Hepatocyte (in vitro differentiated cells): ENCODE measurements around the gene SLC16A7. TPM values are rescaled to one million over a fixed set of nuclear protein-coding genes. Genes with fewer than 3 reads are reported as not detected.

ENCODE experiments used
- DNase-seq: peaks from one replicate; pipeline ENCODE4 v3.0.0-alpha.2; 2016; ENCODE audit warnings: low spot score
- H2AFZ ChIP-seq: fragments of 200-600 bp; sonication (generic); 2 replicates; pipeline ENCODE4 v1.6.0; 2016; ENCODE audit warnings: antibody characterized with exemption, mild to moderate bottlenecking
- H3K27ac ChIP-seq: fragments of 200-600 bp; sonication (generic); 2 replicates; pipeline ENCODE4 v1.5.1; 2016; ENCODE audit warnings: mild to moderate bottlenecking
- H3K27me3 ChIP-seq: fragments of 200-600 bp; sonication (generic); 2 replicates; pipeline ENCODE4 v1.6.1; 2016
- H3K36me3 ChIP-seq: fragments of 200-600 bp; sonication (generic); replicated peaks from 2 replicates; pipeline ENCODE4 v1.5.1; 2016; ENCODE audit warnings: low read depth; ENCODE audit not compliant: insufficient read depth
- H3K4me1 ChIP-seq: fragments of 200-600 bp; sonication (generic); 2 replicates; pipeline ENCODE4 v1.5.1; 2016; ENCODE audit warnings: mild to moderate bottlenecking, moderate library complexity; ENCODE audit not compliant: insufficient read depth
- H3K4me2 ChIP-seq: fragments of 200-600 bp; sonication (generic); 2 replicates; pipeline ENCODE4 v1.6.0; 2016
- H3K4me3 ChIP-seq: fragments of 200-600 bp; sonication (generic); 2 replicates; pipeline ENCODE4 v1.5.1; 2016; ENCODE audit warnings: mild to moderate bottlenecking
- H3K79me2 ChIP-seq: fragments of 200-600 bp; sonication (generic); 2 replicates; pipeline ENCODE4 v1.6.0; 2017; ENCODE audit warnings: mild to moderate bottlenecking
- H3K9me2 ChIP-seq: fragments of 200-600 bp; sonication (generic); replicated peaks from 2 replicates; pipeline ENCODE4 v1.6.0; 2017; ENCODE audit warnings: mild to moderate bottlenecking; ENCODE audit not compliant: insufficient read depth
- H3K9me3 ChIP-seq: fragments of 200-600 bp; sonication (generic); 2 replicates; pipeline ENCODE4 v1.5.1; 2016; ENCODE audit warnings: low read depth, mild to moderate bottlenecking
- H4K20me1 ChIP-seq: fragments of 200-600 bp; sonication (generic); 2 replicates; pipeline ENCODE4 v1.6.0; 2016; ENCODE audit warnings: mild to moderate bottlenecking; ENCODE audit not compliant: insufficient read depth, poor library complexity, severe bottlenecking
- EZH2 ChIP-seq: fragments of 200-600 bp; sonication (generic); IDR thresholded peaks from 2 replicates; pipeline ENCODE4 v1.6.1; 2016; ENCODE audit warnings: antibody characterized with exemption, mild to moderate bottlenecking, borderline replicate concordance
- EZH2phosphoT487 ChIP-seq: fragments of 200-600 bp; sonication (generic); IDR thresholded peaks from one replicate; pipeline ENCODE4 v1.6.1; 2018; ENCODE audit warnings: antibody characterized with exemption, mild to moderate bottlenecking, low read depth, moderate library complexity; ENCODE audit not compliant: unreplicated experiment, severe bottlenecking
- WGBS: methylation state at CpG from one replicate; pipeline ENCODE4 v1.1.6; 2016; ENCODE audit warnings: low lambda C conversion rate; ENCODE audit errors: missing lambda C conversion rate; 5-methylcytosine and 5-hydroxymethylcytosine counted together
- polyA plus RNA-seq: library from polyadenylated mRNA; unstranded; fragments of >200 nt; fragmentation: Nextera tagmentation; extraction: Ambion mirVana; gene quantifications from 2 replicates; pipeline ENCODE4 v1.2.1, GENCODE V29; 2016
- total RNA-seq: library from RNA; depleted of rRNA; stranded (reverse); fragments of >200 nt; gene quantifications from 2 replicates; pipeline ENCODE4 v1.2.3, GENCODE V29; 2014
- TF ChIP-seq, protein P1 (sequence below): fragments of 200-600 bp; sonication (generic); IDR thresholded peaks from 2 replicates; pipeline ENCODE4 v1.5.1; 2016; ENCODE audit warnings: antibody characterized with exemption, mild to moderate bottlenecking; ENCODE audit not compliant: poor library complexity

Gene SLC16A7
- total and polyA plus RNA-seq, 2 experiments from 2014 or later = 4.7 to 17.9 TPM

DNA sequence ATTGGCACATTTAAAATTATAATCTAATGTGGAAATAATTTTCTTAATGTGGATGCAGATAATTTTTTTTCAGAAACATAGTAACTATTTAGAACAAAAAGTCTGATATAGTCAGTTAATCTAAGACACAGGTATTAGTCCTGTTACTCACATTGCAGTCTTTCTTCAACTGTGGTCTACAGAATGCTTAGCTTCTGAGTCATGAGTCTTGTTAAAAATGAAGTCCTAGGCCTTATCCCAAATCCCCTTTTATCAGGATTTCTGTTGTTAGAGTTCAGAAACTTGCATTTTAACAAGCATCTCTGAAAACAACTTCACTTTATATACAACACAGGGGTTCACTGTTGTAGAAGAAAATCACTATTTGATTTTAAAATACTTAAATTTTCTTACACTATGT is 112.2 kb downstream of the SLC16A7 start:
- Histone ChIP-seq H3K27me3 (no peaks in the 10 kb centered on the region), H3K9me3 (no peaks in the 10 kb centered on the region), H3K9me2 (no peaks in the 10 kb centered on the region), H3K36me3 (no peaks in the 10 kb centered on the region), H3K4me2 (no peak overlapping the region), H4K20me1 (no peaks in the 10 kb centered on the region), H3K27ac (no peak overlapping the region), H3K79me2 (no peaks in the 10 kb centered on the region), H2AFZ (no peak overlapping the region), H3K4me3 (no peak overlapping the region), H3K4me1 (no peaks in the 10 kb centered on the region)
- TF ChIP-seq EZH2phosphoT487 = no peak
- TF ChIP-seq, protein P1, sequence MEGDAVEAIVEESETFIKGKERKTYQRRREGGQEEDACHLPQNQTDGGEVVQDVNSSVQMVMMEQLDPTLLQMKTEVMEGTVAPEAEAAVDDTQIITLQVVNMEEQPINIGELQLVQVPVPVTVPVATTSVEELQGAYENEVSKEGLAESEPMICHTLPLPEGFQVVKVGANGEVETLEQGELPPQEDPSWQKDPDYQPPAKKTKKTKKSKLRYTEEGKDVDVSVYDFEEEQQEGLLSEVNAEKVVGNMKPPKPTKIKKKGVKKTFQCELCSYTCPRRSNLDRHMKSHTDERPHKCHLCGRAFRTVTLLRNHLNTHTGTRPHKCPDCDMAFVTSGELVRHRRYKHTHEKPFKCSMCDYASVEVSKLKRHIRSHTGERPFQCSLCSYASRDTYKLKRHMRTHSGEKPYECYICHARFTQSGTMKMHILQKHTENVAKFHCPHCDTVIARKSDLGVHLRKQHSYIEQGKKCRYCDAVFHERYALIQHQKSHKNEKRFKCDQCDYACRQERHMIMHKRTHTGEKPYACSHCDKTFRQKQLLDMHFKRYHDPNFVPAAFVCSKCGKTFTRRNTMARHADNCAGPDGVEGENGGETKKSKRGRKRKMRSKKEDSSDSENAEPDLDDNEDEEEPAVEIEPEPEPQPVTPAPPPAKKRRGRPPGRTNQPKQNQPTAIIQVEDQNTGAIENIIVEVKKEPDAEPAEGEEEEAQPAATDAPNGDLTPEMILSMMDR = no peak
- TF ChIP-seq EZH2 = no peak
- no peak for DNase-seq

DNA sequence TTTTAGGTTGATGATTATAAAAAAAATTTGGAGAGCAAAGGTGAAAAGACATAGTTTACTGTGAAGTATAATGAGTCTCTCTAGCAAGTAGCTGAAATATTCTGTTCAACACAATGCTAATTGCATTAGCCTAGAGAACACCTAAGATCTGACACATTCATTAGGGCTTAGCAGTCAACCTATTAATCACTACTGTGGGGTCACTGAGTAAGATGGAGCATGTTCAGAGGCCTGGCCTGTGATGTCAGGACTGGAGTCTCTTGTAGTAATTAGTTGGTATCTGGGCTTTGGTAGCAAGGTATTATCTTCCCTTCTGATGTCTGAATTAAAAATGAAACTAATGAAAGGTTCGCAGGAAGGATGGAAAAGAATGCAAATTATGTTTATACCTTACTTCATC is 112.7 kb downstream of the SLC16A7 start:
- no peaks in the 10 kb centered on the region for H3K9me3 ChIP-seq
- no peak for DNase-seq
- H3K36me3 ChIP-seq = no peaks in the 10 kb centered on the region
- no peaks in the 10 kb centered on the region for H3K4me1 ChIP-seq
- H3K4me2 ChIP-seq = no peak overlapping the region
- no peak overlapping the region for H3K4me3 ChIP-seq
- 96% methylated on average over 1 of the region's 1 CpG for WGBS
- no peaks in the 10 kb centered on the region for H3K9me2 ChIP-seq
- no peaks in the 10 kb centered on the region for H3K27me3 ChIP-seq
- H3K79me2 ChIP-seq = no peaks in the 10 kb centered on the region
- no peak overlapping the region for H2AFZ ChIP-seq
- no peaks in the 10 kb centered on the region for H4K20me1 ChIP-seq
- TF ChIP-seq, protein P1 = no peak
- no peak for TF ChIP-seq EZH2
- no peak for TF ChIP-seq EZH2phosphoT487
- no peak overlapping the region for H3K27ac ChIP-seq

DNA sequence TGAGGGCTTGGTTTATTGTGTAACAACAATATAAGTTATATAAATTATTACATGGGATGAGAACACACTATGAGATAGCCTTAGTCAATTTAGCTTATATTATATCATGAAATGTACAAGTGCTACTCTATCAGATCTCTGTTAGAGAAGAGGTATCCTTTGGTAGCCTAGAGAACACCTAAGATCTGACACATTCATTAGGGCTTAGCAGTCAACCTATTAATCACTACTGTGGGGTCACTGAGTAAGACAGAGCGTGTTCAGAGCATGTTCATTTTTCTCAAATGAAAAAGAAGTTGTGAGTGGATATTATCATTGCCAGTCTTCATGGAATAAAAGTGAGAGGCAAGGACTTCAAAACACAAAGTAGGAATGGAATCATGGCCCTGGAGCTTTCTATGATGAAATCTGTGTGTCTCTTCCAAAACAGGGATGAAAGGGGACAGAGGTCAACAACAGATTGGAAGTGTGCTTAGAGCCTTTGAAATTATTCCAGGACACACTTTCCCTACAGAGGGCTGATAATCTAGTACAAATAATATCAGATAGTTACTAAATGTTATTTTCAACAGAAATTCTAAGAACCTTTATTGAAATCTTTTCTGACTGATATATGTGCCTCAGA is 114.3 kb downstream of the SLC16A7 start:
- no peak overlapping the region for H3K4me3 ChIP-seq
- no peaks in the 10 kb centered on the region for H3K4me1 ChIP-seq
- no peaks in the 10 kb centered on the region for H3K79me2 ChIP-seq
- DNase-seq = no peak
- WGBS = 100% methylated on average over 1 of the region's 1 CpG
- TF ChIP-seq, protein P1 = no peak
- TF ChIP-seq EZH2 = no peak
- no peak for TF ChIP-seq EZH2phosphoT487
- no peaks in the 10 kb centered on the region for H3K36me3 ChIP-seq
- H4K20me1 ChIP-seq = no peaks in the 10 kb centered on the region
- no peak overlapping the region for H3K27ac ChIP-seq
- H3K9me3 ChIP-seq = no peaks in the 10 kb centered on the region
- H3K9me2 ChIP-seq = no peaks in the 10 kb centered on the region
- no peak overlapping the region for H3K4me2 ChIP-seq
- no peaks in the 10 kb centered on the region for H3K27me3 ChIP-seq
- H2AFZ ChIP-seq = no peak overlapping the region

DNA sequence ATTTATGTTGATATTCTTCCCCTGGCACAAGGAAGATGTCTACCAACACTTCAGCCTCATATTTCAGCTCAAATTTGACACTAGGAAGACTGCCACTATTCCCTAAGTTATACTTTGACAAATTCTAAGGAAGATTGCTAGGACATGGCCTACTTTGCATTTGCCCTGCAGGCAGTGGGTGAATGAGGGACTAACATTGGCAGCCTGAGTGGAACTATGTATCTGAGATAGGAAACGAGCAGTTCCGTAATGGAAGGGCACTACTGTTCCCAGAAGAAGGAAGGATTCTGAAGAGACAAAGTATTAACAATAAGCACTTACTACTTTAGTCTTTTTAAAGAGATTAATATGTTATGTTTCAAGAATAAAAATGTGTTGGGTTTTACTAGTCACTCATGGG is 115.1 kb downstream of the SLC16A7 start:
- WGBS = 95% methylated on average over 2 of the region's 2 CpGs
- H3K27ac ChIP-seq = no peak overlapping the region
- H3K4me2 ChIP-seq = no peak overlapping the region
- H2AFZ ChIP-seq = no peak overlapping the region
- no peaks in the 10 kb centered on the region for H4K20me1 ChIP-seq
- H3K9me3 ChIP-seq = no peaks in the 10 kb centered on the region
- no peaks in the 10 kb centered on the region for H3K4me1 ChIP-seq
- no peaks in the 10 kb centered on the region for H3K9me2 ChIP-seq
- H3K79me2 ChIP-seq = no peaks in the 10 kb centered on the region
- H3K4me3 ChIP-seq = no peak overlapping the region
- DNase-seq = no peak
- H3K36me3 ChIP-seq = no peaks in the 10 kb centered on the region
- TF ChIP-seq EZH2 = no peak
- no peak for TF ChIP-seq EZH2phosphoT487
- TF ChIP-seq, protein P1 = no peak
- H3K27me3 ChIP-seq = no peaks in the 10 kb centered on the region
